NCI-H2029 treated with DMSO at 0.1 percent for 48 hours (cell line): ENCODE results near the gene SNRNP70.

Source experiments
- DNase-seq: peaks from one replicate; lab custom pipeline; 2025; lab: John Stamatoyannopoulos, UW

The SNRNP70 gene

GRCh38 chr19:49148784-49149651, 63.8 kb downstream of the SNRNP70 start:
- peak; percentile 88 for DNase-seq

GRCh38 chr19:49149652-49150105, 64.4 kb downstream of the SNRNP70 start:
- peak; percentile 41 for DNase-seq

GRCh38 chr19:49150106-49150943, 65.1 kb downstream of the SNRNP70 start:
- DNase-seq = peak; percentile 80

- DNase-seq = no peak
Measured at GRCh38 chr19:49150944-49151243, 65.6 kb downstream of the SNRNP70 start.

GRCh38 chr19:49151267-49152118, 66.2 kb downstream of the SNRNP70 start:
- peak; percentile 95 for DNase-seq

- no peak for DNase-seq
Measured at GRCh38 chr19:49152119-49152550, 66.9 kb downstream of the SNRNP70 start.

- no peak for DNase-seq
Measured at GRCh38 chr19:49153167-49153809, 68.0 kb downstream of the SNRNP70 start.

GRCh38 chr19:49154279-49154678, 69.0 kb downstream of the SNRNP70 start:
- no peak for DNase-seq

- DNase-seq = no peak
Measured at GRCh38 chr19:49155005-49155819, 70.0 kb downstream of the SNRNP70 start, which contains the start of gene HRC. TSS of gene HRC (minus strand) at chr19:49155396. CDS start at chr19:49155237, 159 bp downstream.

GRCh38 chr19:49155820-49156346, 70.6 kb downstream of the SNRNP70 start:
- no peak for DNase-seq

- peak; percentile 61 for DNase-seq
Measured at GRCh38 chr19:49157445-49158224, 72.4 kb downstream of the SNRNP70 start, which contains the start of gene TRPM4. TSS of gene TRPM4 (plus strand) at chr19:49157792. CDS start at chr19:49157867, 75 bp downstream.
